OCI-LY3 (cell line): Measurements from ENCODE around the gene C3orf38.

Source experiments
- EZH2phosphoT487 ChIP-seq: fragments of 200-600 bp; shearing (Covaris generic); IDR thresholded peaks from 2 replicates; pipeline ENCODE4 v1.6.1; 2018; ENCODE audit warnings: antibody characterized with exemption, mixed run types, low read depth
- TF ChIP-seq, protein P1 (sequence below): fragments of 200-600, 300-600 bp; sonication (generic); IDR thresholded peaks from 2 replicates; pipeline ENCODE4 v1.5.1; 2014; ENCODE audit warnings: antibody characterized with exemption, low read length, low read depth

DNA sequence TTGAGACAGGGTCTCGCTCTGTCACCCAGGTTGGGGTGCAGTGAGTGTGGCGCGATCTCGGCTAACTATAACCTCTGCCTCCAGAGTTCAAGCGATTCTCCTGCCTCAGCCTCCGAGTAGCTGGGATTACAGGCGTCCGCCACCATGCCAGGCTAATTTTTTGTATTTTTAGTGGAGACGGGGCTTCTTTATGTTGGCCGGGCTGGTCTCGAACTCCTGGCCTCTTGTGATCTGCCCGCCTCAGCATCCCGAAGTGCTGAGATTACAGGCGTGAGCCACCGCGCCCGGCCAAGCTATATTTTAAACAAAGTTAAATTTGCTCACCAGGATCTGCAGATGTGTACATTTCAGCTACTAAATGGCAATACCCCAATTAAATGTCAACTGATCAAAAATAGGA, 1.1 kb upstream of the C3orf38 start:
- TF ChIP-seq, protein P1, sequence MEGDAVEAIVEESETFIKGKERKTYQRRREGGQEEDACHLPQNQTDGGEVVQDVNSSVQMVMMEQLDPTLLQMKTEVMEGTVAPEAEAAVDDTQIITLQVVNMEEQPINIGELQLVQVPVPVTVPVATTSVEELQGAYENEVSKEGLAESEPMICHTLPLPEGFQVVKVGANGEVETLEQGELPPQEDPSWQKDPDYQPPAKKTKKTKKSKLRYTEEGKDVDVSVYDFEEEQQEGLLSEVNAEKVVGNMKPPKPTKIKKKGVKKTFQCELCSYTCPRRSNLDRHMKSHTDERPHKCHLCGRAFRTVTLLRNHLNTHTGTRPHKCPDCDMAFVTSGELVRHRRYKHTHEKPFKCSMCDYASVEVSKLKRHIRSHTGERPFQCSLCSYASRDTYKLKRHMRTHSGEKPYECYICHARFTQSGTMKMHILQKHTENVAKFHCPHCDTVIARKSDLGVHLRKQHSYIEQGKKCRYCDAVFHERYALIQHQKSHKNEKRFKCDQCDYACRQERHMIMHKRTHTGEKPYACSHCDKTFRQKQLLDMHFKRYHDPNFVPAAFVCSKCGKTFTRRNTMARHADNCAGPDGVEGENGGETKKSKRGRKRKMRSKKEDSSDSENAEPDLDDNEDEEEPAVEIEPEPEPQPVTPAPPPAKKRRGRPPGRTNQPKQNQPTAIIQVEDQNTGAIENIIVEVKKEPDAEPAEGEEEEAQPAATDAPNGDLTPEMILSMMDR = no peak
- no peak for TF ChIP-seq EZH2phosphoT487
